ENCODE data around the gene SLC7A9.

SLC7A9 gene

GRCh38 chr19:32828643-32829344 lies 40.8 kb downstream of the SLC7A9 start:
- no peak for DNase-seq

- no peak for DNase-seq
These were observed 41.4 kb downstream of the SLC7A9 start for GRCh38 chr19:32828139-32828538.

GRCh38 chr19:32824916-32825608 lies 44.5 kb downstream of the SLC7A9 start:
- no peak for DNase-seq

GRCh38 chr19:32824191-32824751 lies 45.3 kb downstream of the SLC7A9 start:
- DNase-seq = no peak

GRCh38 chr19:32823747-32824102 lies 45.8 kb downstream of the SLC7A9 start:
- DNase-seq = no peak

- no peak for DNase-seq
These were observed 46.4 kb downstream of the SLC7A9 start for GRCh38 chr19:32822916-32823746.

- peak in 2 of 51 donors; percentile 5 to 59 for DNase-seq
These were observed 49.9 kb downstream of the SLC7A9 start for GRCh38 chr19:32819419-32820400.

- DNase-seq = no peak
These were observed 51.0 kb downstream of the SLC7A9 start for GRCh38 chr19:32818536-32818935.

- DNase-seq = no peak
These were observed 51.7 kb downstream of the SLC7A9 start for GRCh38 chr19:32817569-32818476.

GRCh38 chr19:32816555-32817099 lies 52.9 kb downstream of the SLC7A9 start:
- no peak for DNase-seq

GRCh38 chr19:32814624-32815023 lies 54.9 kb downstream of the SLC7A9 start:
- no peak for DNase-seq

- peak in 18 of 51 donors; percentile 1 to 49 (median 11) for DNase-seq
These were observed 55.6 kb downstream of the SLC7A9 start for GRCh38 chr19:32813862-32814425.

GRCh38 chr19:32812571-32812970 lies 57.0 kb downstream of the SLC7A9 start:
- no peak for DNase-seq

GRCh38 chr19:32812036-32812435 lies 57.5 kb downstream of the SLC7A9 start:
- no peak for DNase-seq

- DNase-seq = no peak
These were observed 58.4 kb downstream of the SLC7A9 start for GRCh38 chr19:32811151-32811550.

- no peak for DNase-seq
These were observed 59.1 kb downstream of the SLC7A9 start for GRCh38 chr19:32810452-32810851.

GRCh38 chr19:32809754-32810153 lies 59.8 kb downstream of the SLC7A9 start:
- no peak for DNase-seq

- no peak for DNase-seq
These were observed 60.3 kb downstream of the SLC7A9 start for GRCh38 chr19:32809254-32809653.

GRCh38 chr19:32808236-32808635 lies 61.3 kb downstream of the SLC7A9 start:
- no peak for DNase-seq

All from hypothalamus (tissue), 51 donors.